Astrocyte (in vitro differentiated cells and primary cell): Measurements from ENCODE around the gene TMC1. TPM values are rescaled to one million over a fixed set of nuclear protein-coding genes. Genes with fewer than 3 reads are reported as not detected.
A peak's percentile ranks its signal among the peaks of the same experiment; 100 is the strongest.

Experiments
- DNase-seq: peaks from one replicate; pipeline ENCODE4 v3.0.0-alpha.2; 2010; ENCODE audit warnings: low read depth
- FAIRE-seq: peaks from 2 replicates; lab custom pipeline; 2011; peaks lifted over from hg19 to GRCh38; lab: Jason Lieb, UNC
- H2AFZ ChIP-seq: 2 replicates; pipeline ENCODE4 v1.6.0; 2012; ENCODE audit warnings: low read depth, low read length, inconsistent platforms
- H3K27ac ChIP-seq: 2 replicates; pipeline ENCODE4 v1.5.1; 2011; ENCODE audit warnings: low read depth, low read length, inconsistent platforms
- H3K27me3 ChIP-seq: 2 replicates; pipeline ENCODE4 v1.6.0; 2011; ENCODE audit warnings: low read length, inconsistent platforms; ENCODE audit not compliant: insufficient read depth
- H3K36me3 ChIP-seq: 2 replicates; pipeline ENCODE4 v1.5.1; 2011; ENCODE audit warnings: low read length, inconsistent platforms; ENCODE audit not compliant: insufficient read depth
- H3K4me1 ChIP-seq: 2 replicates; pipeline ENCODE4 v1.5.1; 2011; ENCODE audit warnings: low read length, inconsistent platforms; ENCODE audit not compliant: insufficient read depth
- H3K4me2 ChIP-seq: 2 replicates; pipeline ENCODE4 v1.6.0; 2012; ENCODE audit warnings: low read length, inconsistent platforms
- H3K4me3 ChIP-seq: 2 replicates; pipeline ENCODE4 v1.5.1; 2011; ENCODE audit warnings: low read depth, mild to moderate bottlenecking, low read length, inconsistent platforms; ENCODE audit not compliant: insufficient read depth
- H3K79me2 ChIP-seq: 2 replicates; pipeline ENCODE4 v1.6.0; 2012; ENCODE audit warnings: mild to moderate bottlenecking, low read length, inconsistent platforms; ENCODE audit not compliant: insufficient read depth
- H3K9ac ChIP-seq: 2 replicates; pipeline ENCODE4 v1.6.0; 2012; ENCODE audit warnings: mild to moderate bottlenecking, low read length, inconsistent platforms
- H3K9me3 ChIP-seq: 2 replicates; pipeline ENCODE4 v1.5.1; 2012; ENCODE audit warnings: low read depth, mild to moderate bottlenecking, low read length, inconsistent platforms; ENCODE audit not compliant: insufficient read depth
- H4K20me1 ChIP-seq: 2 replicates; pipeline ENCODE4 v1.6.0; 2012; ENCODE audit warnings: low read length, inconsistent platforms; ENCODE audit not compliant: insufficient read depth
- H3K27ac Mint-ChIP-seq: one replicate; pipeline ENCODE4 v1.8.0; 2021; ENCODE audit warnings: mild to moderate bottlenecking, mixed read lengths; ENCODE audit not compliant: unreplicated experiment
- H3K27me3 Mint-ChIP-seq: one replicate; pipeline ENCODE4 v1.8.0; 2021; ENCODE audit warnings: low read depth, mixed read lengths; ENCODE audit not compliant: unreplicated experiment
- H3K36me3 Mint-ChIP-seq: one replicate; pipeline ENCODE4 v1.8.0; 2021; ENCODE audit warnings: low read depth, mixed read lengths; ENCODE audit not compliant: unreplicated experiment
- H3K4me1 Mint-ChIP-seq: one replicate; pipeline ENCODE4 v1.8.0; 2021; ENCODE audit warnings: low read depth, mixed read lengths; ENCODE audit not compliant: unreplicated experiment
- H3K4me3 Mint-ChIP-seq: one replicate; pipeline ENCODE4 v1.8.0; 2021; ENCODE audit warnings: mild to moderate bottlenecking, moderate library complexity, mixed read lengths; ENCODE audit not compliant: unreplicated experiment
- H3K9me3 Mint-ChIP-seq: one replicate; pipeline ENCODE4 v1.8.0; 2021; ENCODE audit warnings: mild to moderate bottlenecking, mixed read lengths; ENCODE audit not compliant: unreplicated experiment
- CTCF ChIP-seq: IDR thresholded peaks from 2 replicates; pipeline ENCODE4 v1.5.1; 2011; ENCODE audit warnings: low read depth, mild to moderate bottlenecking, inconsistent platforms, low read length, moderate library complexity; ENCODE audit not compliant: insufficient read depth
- EZH2 ChIP-seq: IDR thresholded peaks from 2 replicates; pipeline ENCODE4 v1.6.1; 2012; ENCODE audit warnings: mild to moderate bottlenecking, low read length, inconsistent platforms; ENCODE audit not compliant: insufficient read depth
- total RNA-seq: library from RNA; stranded (reverse); gene quantifications from 2 replicates; pipeline ENCODE4 v1.2.1, GENCODE V29; 2021

Gene TMC1
- total RNA-seq, 1 donor from 2014 or later: not detected

- H4K20me1 ChIP-seq: no peaks in the 10 kb centered on the region
- Mint-ChIP-seq H3K36me3 (no peaks in the 10 kb centered on the region), H3K27ac (no peak overlapping the region), H3K9me3 (no peaks in the 10 kb centered on the region), H3K27me3 (no peaks in the 10 kb centered on the region), H3K4me1 (no peaks in the 10 kb centered on the region), H3K4me3 (no peak overlapping the region)
- no peak overlapping the region for H3K27ac ChIP-seq
- DNase-seq: no peak
- no peak overlapping the region for H2AFZ ChIP-seq
- H3K36me3 ChIP-seq: no peaks in the 10 kb centered on the region
- FAIRE-seq: no peak
- no peaks in the 10 kb centered on the region for H3K27me3 ChIP-seq
- no peaks in the 10 kb centered on the region for H3K9me3 ChIP-seq
- no peaks in the 10 kb centered on the region for H3K4me1 ChIP-seq
- H3K79me2 ChIP-seq: no peaks in the 10 kb centered on the region
- no peak overlapping the region for H3K4me2 ChIP-seq
- H3K4me3 ChIP-seq: no peak overlapping the region
- TF ChIP-seq CTCF (peak; percentile 18), EZH2 (no peak)
- no peak overlapping the region for H3K9ac ChIP-seq
These were observed 286.5 kb downstream of the TMC1 start for GRCh38 chr9:72807765-72808445.

DNA sequence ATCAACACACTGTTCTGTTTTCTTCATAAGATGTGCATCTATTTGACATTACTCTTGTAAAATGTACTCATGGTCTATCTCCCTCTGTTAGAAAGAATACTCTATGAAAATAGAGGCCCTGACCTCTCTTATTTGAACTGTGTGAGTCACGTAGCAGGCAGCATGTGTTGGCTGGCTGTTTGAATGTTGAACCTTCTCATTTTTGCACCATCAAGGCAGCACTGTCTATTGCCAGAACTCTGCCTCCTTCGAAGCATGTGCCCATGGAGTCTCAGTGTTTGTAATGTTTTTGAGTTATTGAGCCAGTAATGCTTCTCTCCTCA, 287.0 kb downstream of the TMC1 start:
- no peak overlapping the region for H3K4me2 ChIP-seq
- H3K27ac Mint-ChIP-seq: no peak overlapping the region
- no peaks in the 10 kb centered on the region for H3K36me3 Mint-ChIP-seq
- DNase-seq (no peak), FAIRE-seq (no peak)
- H3K27me3 ChIP-seq: no peaks in the 10 kb centered on the region
- no peaks in the 10 kb centered on the region for H4K20me1 ChIP-seq
- no peak overlapping the region for H3K4me3 Mint-ChIP-seq
- no peak overlapping the region for H3K4me3 ChIP-seq
- no peak for TF ChIP-seq CTCF
- no peak for TF ChIP-seq EZH2
- H3K4me1 ChIP-seq: no peaks in the 10 kb centered on the region
- no peaks in the 10 kb centered on the region for H3K9me3 ChIP-seq
- no peaks in the 10 kb centered on the region for H3K36me3 ChIP-seq
- H3K4me1 Mint-ChIP-seq: no peaks in the 10 kb centered on the region
- H3K9ac ChIP-seq: no peak overlapping the region
- H3K9me3 Mint-ChIP-seq: no peaks in the 10 kb centered on the region
- H3K27ac ChIP-seq: no peak overlapping the region
- no peaks in the 10 kb centered on the region for H3K79me2 ChIP-seq
- H3K27me3 Mint-ChIP-seq: no peaks in the 10 kb centered on the region
- no peak overlapping the region for H2AFZ ChIP-seq

DNA sequence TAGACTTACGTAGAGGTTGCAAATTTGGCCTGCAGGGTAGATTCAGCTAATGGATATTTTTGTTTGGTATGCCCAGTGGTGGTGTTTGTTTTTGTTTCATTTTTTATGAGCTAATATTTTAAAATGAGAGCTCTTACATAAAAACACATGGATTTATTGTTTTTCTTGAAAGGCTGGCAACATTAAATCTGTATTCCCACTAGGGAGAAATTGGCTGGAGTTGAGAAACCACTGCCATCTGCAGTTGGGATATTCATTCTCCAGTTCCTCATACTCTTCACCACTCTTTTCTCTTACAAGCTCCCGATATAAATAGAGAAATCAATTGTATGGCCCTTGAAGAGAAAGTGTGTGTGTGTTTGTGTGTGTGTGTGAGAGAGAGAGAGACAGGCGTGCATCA, 288.2 kb downstream of the TMC1 start:
- Histone ChIP-seq H3K36me3 (no peaks in the 10 kb centered on the region), H3K4me3 (no peak overlapping the region), H3K79me2 (no peaks in the 10 kb centered on the region), H3K27me3 (no peaks in the 10 kb centered on the region), H3K4me1 (no peaks in the 10 kb centered on the region), H4K20me1 (no peaks in the 10 kb centered on the region), H3K27ac (no peak overlapping the region), H3K4me2 (no peak overlapping the region), H3K9me3 (no peaks in the 10 kb centered on the region), H2AFZ (no peak overlapping the region), H3K9ac (no peak overlapping the region)
- H3K4me1 Mint-ChIP-seq: no peaks in the 10 kb centered on the region
- no peak for DNase-seq
- no peak for TF ChIP-seq EZH2
- H3K36me3 Mint-ChIP-seq: no peaks in the 10 kb centered on the region
- no peaks in the 10 kb centered on the region for H3K27me3 Mint-ChIP-seq
- FAIRE-seq: no peak
- no peak overlapping the region for H3K4me3 Mint-ChIP-seq
- no peak overlapping the region for H3K27ac Mint-ChIP-seq
- H3K9me3 Mint-ChIP-seq: no peaks in the 10 kb centered on the region
